MCF 10A (cell line): Measurements from ENCODE around the gene TMEM179. TPM values are rescaled to one million over a fixed set of nuclear protein-coding genes. Genes with fewer than 3 reads are reported as not detected.

Experiments
- BruUV-seq: library from RNA; stranded (reverse); fragments of 400-500 nt; replicated peaks from 2 replicates; lab custom pipeline; 2021; lab: Mats Ljungman, UMichigan
- CTCF ChIA-PET: fragments of 300-600 bp; sonication (Branson Sonifier 250); formaldehyde crosslinking; extraction: SDS; loops from one replicate; lab custom pipeline; 2021; ENCODE audit warnings: antibody characterized with exemption, inconsistent platforms; lab: Yijun Ruan, JAX
- POLR2A ChIA-PET: fragments of 300-600, 350-650 bp; sonication (Branson Sonifier 250); formaldehyde crosslinking; extraction: SDS; loops from one replicate; lab custom pipeline; 2020; ENCODE audit warnings: antibody characterized with exemption, inconsistent platforms; lab: Yijun Ruan, JAX
- DNase-seq: peaks from one replicate; pipeline ENCODE4 v3.0.0-alpha.2; 2018; ENCODE audit not compliant: unreplicated experiment
- H3K27ac Mint-ChIP-seq: one replicate; pipeline ENCODE4 v1.8.0; 2022; ENCODE audit warnings: mild to moderate bottlenecking, low read depth, mixed read lengths; ENCODE audit not compliant: unreplicated experiment
- H3K27me3 Mint-ChIP-seq: one replicate; pipeline ENCODE4 v1.8.0; 2022; ENCODE audit warnings: mixed read lengths; ENCODE audit not compliant: insufficient read depth, unreplicated experiment
- H3K36me3 Mint-ChIP-seq: one replicate; pipeline ENCODE4 v1.8.0; 2022; ENCODE audit warnings: mild to moderate bottlenecking, moderate library complexity, mixed read lengths; ENCODE audit not compliant: insufficient read depth, unreplicated experiment
- H3K4me1 Mint-ChIP-seq: one replicate; pipeline ENCODE4 v1.8.0; 2022; ENCODE audit warnings: mixed read lengths; ENCODE audit not compliant: insufficient read depth, unreplicated experiment
- H3K4me3 Mint-ChIP-seq: one replicate; pipeline ENCODE4 v1.8.0; 2022; ENCODE audit warnings: mild to moderate bottlenecking, moderate library complexity, mixed read lengths; ENCODE audit not compliant: unreplicated experiment
- H3K9me3 Mint-ChIP-seq: one replicate; pipeline ENCODE4 v1.8.0; 2022; ENCODE audit warnings: mixed read lengths; ENCODE audit not compliant: unreplicated experiment
- CTCF ChIP-seq: fragments of 200-600 bp; IDR thresholded peaks from one replicate; pipeline ENCODE4 v1.8.0; 2022; ENCODE audit warnings: antibody characterized with exemption, mild to moderate bottlenecking; ENCODE audit not compliant: unreplicated experiment
- intact Hi-C: fragments of 100-400 bp; cut with micrococcal nuclease; formaldehyde crosslinking; loops from 2 replicates; pipeline ENCODE4 v1.14.1; 2022
- total RNA-seq: library from RNA; stranded (reverse); gene quantifications from 2 replicates; pipeline ENCODE4 v1.2.3, GENCODE V29; 2022

The TMEM179 gene
- total RNA-seq, 1 experiment from 2014 or later: not detected

DNA sequence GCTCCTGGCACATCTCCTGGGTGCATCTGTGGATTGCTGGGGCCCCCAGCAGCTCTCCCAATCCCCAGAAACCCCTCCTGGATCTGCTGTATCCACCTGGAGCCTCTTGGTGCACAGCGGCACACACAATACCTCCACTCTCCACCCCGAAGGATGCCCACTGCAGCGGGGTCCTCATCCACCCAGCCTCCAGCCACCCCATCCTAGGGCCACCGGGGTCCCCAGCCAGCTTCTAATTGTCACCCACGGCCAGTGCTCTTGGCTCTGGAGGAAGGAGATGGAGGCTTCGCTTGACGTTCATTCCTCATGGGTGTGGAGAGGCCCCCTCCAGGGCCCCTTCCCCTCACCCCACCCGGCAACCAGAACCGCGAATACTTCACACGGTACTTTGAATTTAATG lies 31.6 kb upstream of the TMEM179 start:
- no peak for TF ChIP-seq CTCF
- Mint-ChIP-seq H3K4me3 (no peak overlapping the region), H3K9me3 (no peaks in the 10 kb centered on the region), H3K27me3 (peaks cover 51% of the 10 kb centered on the region), H3K4me1 (no peaks in the 10 kb centered on the region), H3K36me3 (no peaks in the 10 kb centered on the region), H3K27ac (no peak overlapping the region)
- intact Hi-C loops: no loop called here
- DNase-seq: no peak
- BruUV-seq: no TSS peak
- CTCF ChIA-PET: interaction anchor here (0.5 to 2.0 kb wide), 2 partner anchors 495 to 558 kb away, joined by 3 to 7 read pairs; no protein-coding TSS in a partner anchor
- POLR2A ChIA-PET: no interaction called here

DNA sequence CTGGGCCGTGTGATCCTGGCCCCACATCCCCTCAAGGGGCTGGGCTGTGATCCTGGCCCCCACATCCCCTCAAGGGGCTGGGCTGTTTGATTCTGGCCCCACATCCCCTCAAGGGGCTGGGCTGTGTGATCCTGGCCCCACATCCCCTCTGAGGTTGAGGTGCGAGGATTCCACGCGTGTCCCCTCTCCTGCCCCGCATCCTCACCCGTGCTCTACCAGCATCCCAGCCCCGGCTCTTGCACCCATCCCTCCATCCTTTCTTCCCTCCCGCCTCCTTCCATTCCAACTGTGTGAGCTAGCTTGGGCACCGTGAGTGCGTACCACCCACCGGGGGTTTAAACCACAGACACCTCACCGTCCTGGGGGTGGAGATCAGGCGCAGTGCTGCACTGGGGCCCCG lies 31.1 kb upstream of the TMEM179 start:
- no TSS peak for BruUV-seq
- H3K4me1 Mint-ChIP-seq: no peaks in the 10 kb centered on the region
- CTCF ChIA-PET: interaction anchor here (0.5 to 2.0 kb wide), 2 partner anchors 495 to 558 kb away, joined by 3 to 7 read pairs; no protein-coding TSS in a partner anchor

GRCh38 chr14:104634886-104635570 lies 30.5 kb upstream of the TMEM179 start:
- H3K9me3 Mint-ChIP-seq: no peaks in the 10 kb centered on the region
- CTCF ChIA-PET: interaction anchor here (0.6 kb wide), 1 partner anchor 569 kb away, joined by 3 read pairs; no protein-coding TSS in a partner anchor
- DNase-seq: no peak
- BruUV-seq: no TSS peak
- no peak overlapping the region for H3K4me3 Mint-ChIP-seq
- no peaks in the 10 kb centered on the region for H3K4me1 Mint-ChIP-seq
- intact Hi-C loops: no loop called here
- H3K27ac Mint-ChIP-seq: no peak overlapping the region
- peaks cover 62% of the 10 kb centered on the region for H3K27me3 Mint-ChIP-seq
- TF ChIP-seq CTCF: no peak
- no peaks in the 10 kb centered on the region for H3K36me3 Mint-ChIP-seq
- POLR2A ChIA-PET: no interaction called here

More for the DNA sequence above, 31.1 kb upstream of the TMEM179 start:
- Mint-ChIP-seq H3K27ac (no peak overlapping the region), H3K27me3 (peaks cover 55% of the 10 kb centered on the region), H3K4me3 (no peak overlapping the region), H3K9me3 (no peaks in the 10 kb centered on the region), H3K36me3 (no peaks in the 10 kb centered on the region)
- TF ChIP-seq CTCF: no peak
- intact Hi-C loops: no loop called here
- DNase-seq: no peak
- POLR2A ChIA-PET: no interaction called here

- DNase-seq: no peak
- ChIA-PET POLR2A (no interaction called here), CTCF (interaction anchor here (0.6 kb wide), 1 partner anchor 568 kb away, joined by 3 read pairs; no protein-coding TSS in a partner anchor)
- BruUV-seq: no TSS peak
- intact Hi-C loops: no loop called here
- Mint-ChIP-seq H3K36me3 (no peaks in the 10 kb centered on the region), H3K9me3 (no peaks in the 10 kb centered on the region), H3K4me3 (no peak overlapping the region), H3K4me1 (no peaks in the 10 kb centered on the region), H3K27ac (no peak overlapping the region), H3K27me3 (peaks cover 70% of the 10 kb centered on the region)
- TF ChIP-seq CTCF: no peak
Measured at GRCh38 chr14:104634138-104634760, 29.7 kb upstream of the TMEM179 start.
